AML-193 (cell line): Measurements from ENCODE around the gene ELAC1.

Experiments used
- DNase-seq, 2 experiments: peaks; one replicate each; lab custom pipeline; 2025; lab: John Stamatoyannopoulos, UW

The ELAC1 gene

DNA sequence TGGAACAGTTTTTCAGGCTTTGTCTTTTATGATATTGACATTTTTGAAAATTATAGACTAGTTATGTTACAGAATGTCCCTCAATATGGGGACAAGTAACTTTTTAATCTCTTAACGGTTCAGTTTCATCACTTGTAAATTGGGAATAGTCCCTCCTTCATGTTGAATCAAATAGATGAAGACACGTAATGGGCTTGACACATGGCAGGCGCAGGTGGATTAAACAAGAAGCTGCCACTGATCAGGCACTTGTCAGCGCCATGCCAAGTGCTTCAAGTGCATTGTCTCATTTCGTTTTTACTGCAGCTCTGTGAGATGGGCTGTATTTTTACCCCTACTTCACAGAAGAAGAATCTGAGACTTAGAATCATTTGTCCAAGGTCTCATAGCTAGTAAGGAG lies 52.7 kb downstream of the ELAC1 start:
- DNase-seq, result no peak

DNA sequence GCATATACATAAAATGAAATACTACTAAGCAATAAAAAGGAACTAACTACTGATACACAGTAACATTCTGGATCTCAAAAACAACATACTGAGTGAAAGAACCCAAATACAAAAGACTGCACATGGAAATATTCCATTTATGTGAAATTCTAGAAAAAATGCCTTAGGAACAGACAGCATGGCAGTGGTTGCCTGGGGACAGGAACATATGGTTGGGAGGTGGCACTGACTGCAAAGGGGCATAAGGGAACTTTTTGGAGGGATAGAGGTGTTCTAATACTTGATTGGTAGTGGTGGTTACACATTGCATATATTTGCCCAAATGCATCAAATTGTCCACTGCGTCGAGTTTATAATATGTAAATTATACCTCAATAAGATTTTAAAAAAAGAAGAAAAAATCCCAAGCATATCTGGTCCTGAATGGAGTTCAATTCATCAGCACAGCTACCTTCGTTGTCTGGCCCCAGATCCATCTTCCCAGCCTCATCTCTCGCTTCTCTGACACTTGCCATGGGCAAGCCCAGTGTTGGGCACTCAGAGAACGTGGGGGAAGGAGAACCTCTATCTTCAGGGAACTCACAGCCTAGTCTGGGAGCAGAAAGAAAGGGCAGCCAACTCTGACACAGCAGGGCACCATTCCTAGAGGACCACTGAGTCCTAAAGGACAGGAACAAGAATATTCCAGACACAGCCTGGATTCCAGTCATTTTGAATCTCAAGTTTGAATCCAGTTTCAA lies 53.6 kb downstream of the ELAC1 start:
- no peak for DNase-seq

DNA sequence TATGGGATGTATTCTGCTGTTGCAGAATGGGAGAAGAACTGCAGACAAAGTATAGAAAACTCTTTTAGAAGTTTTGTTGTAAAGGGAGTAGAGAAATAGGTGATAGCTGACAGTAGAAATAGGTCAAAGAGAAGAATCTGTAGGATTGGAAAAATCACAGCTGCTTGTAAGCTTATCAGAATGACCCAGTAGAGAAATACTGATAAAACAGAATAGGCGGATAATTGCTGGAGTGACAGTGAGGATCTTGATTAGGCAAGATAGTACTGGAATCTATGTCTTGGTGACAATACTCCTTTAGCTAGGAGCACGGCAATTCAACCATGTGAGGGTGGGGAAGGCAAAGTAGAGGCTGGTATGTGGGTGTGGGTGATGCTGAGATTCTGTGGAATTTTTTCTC lies 57.7 kb downstream of the ELAC1 start:
- no peak for DNase-seq

DNA sequence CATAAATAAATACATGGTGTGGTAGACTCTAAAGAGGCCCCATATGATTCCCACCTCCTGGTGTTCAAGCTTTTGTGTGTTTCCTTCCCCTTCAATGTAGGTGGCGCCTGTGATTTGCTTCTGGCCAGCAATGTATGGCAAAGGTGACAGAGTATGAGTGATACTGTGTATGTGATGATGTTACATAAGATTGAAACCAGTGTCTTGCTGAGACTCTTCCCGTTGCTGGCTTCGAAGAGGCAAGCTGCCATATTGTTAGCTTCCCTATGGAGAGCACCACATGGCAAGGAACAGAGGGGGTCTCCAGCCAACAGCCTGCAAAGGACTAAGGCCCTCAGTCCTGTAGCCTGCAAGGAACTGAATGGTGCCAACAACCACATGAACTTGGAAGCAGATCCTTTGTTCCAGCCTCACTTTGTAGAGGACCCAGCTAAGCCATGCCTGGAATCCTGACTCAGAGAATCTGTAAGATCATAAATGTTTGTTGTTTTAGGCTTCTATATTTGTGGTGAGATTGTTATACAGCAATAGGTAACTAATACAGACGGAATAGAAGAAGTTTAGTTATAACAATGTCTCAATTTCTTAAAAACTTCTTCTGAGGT lies 60.5 kb downstream of the ELAC1 start:
- peak in 1 of 2 experiments; percentile 10 for DNase-seq

DNA sequence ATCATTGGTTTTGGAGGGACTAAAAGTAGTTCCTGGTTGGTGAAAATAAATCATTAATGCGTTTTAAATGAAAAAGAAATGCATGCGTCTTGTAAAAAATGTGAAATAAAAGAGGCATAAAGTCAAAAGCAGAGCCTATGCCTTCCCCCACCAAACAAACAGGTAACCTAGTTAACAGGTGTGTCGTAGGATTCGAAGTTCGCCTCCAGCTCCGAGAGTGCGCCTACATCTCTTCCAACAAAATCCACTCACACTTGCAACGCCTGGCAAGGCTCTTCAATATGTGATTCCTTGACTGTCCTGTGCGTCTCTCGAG lies 61.5 kb downstream of the ELAC1 start:
- no peak for DNase-seq

DNA sequence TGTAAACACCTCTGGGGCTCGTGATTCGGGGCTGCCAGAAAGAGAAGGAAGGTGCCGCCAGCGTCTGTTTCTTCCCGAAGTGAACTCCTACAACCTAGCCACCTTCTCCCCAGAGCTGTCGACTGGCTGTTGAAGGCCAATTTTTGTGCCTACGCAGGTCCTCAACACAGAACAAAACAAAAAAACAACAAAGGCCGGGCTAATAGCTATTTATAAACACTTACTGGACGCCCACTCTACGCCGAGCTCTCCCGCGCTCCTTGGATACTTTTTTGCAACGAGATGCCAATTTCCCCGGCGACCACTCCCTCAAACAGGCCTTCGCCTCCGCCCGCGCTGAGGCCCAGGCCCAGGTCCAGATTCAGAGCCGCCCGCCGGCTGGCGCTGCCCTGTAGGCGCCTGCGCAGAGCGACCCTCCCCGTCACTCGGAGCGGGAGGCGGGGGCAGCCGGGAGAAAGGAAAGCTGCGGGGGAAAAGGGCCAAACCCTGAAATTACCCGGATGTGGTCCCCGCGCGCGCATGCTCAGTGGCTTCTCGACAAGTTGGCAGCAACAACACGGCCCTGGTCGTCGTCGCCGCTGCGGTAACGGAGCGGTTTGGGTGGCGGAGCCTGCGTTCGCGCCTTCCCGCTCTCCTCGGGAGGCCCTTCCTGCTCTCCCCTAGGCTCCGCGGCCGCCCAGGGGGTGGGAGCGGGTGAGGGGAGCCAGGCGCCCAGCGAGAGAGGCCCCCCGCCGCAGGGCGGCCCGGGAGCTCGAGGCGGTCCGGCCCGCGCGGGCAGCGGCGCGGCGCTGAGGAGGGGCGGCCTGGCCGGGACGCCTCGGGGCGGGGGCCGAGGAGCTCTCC lies 62.1 kb downstream of the ELAC1 start, which contains the start of gene SMAD4:
TSS of gene SMAD4 (plus strand) at position 520 of the 843 bp plus-strand sequence. CDS start 16,834 bp downstream, outside the sequence.
- DNase-seq, result peak; percentile 92

DNA sequence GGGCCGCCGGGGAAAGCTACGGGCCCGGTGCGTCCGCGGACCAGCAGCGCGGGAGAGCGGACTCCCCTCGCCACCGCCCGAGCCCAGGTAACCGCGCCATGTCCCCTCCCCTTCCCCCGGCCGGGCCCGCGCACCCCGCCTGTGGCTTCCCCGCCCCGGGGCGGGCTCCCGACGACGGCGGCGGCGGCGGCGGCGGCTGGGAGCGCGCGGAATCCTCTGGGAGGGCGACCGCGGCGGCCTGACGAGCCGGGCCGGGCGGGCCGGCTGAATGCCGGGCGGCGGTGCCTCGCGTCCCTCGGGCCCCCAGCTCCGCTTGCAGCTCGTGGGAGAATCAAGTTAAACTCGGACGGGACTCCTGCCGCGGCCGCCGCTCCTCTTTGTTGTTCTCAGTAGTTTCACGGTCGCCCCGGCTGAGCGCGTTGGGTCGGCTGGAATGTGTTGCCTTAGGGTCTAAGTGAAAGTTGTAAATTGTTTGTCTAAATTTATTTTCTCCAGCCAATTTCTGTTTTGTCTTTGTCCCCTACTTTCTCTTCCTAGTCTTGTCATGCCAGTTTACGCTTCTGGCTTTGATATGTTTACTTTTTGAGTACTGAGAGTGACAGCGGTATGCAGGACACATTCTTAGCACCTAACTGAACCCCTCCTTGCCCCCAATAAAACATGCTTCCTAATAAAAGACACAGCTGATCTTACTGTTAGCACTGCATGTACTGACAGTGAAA lies 62.9 kb downstream of the ELAC1 start:
- peak; percentile 6 to 26 for DNase-seq

DNA sequence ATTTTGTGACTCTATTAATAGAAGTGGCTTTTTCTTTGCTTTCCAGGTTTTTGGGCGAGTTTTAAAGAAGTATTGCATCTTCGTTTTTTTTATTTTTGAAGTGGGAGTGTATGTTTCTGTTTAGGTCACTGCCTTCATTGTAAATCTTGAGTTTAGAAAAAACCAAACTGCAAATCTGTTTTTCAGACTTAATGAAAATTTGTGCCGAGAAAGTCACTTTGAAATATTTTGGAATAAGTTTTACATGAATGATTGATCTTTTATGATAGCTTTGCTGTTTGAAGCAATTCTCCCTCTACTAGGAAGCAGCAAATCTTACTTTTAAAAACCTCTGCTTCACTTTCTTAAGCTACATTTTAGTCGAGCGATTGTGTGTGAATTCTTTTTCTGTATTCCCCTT lies 64.4 kb downstream of the ELAC1 start:
- DNase-seq, result no peak

DNA sequence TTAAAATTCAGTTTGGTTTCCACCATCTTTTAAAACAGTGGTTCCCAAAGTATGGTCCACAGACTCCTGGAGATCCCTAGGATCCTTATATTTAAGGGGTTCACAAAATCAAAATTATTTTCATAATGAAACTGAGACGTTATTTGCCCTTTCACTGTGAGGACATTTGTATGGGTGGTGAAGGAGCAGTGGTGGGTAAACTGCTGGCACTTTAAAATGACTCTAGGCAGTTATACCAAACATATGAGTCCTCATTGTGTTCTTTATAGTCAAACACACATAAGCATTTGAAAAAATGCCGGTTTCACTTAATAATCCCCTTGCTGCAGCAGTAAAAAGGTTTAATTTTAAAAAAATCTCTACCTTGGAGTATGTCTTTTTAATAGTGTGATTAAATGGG lies 69.4 kb downstream of the ELAC1 start:
- DNase-seq, result no peak
